Pancreas (tissue), 10 donors: Measurements from ENCODE around the gene CCSER1. TPM values are rescaled to one million over a fixed set of nuclear protein-coding genes. Genes with fewer than 3 reads are reported as not detected.

Experiments used
- ATAC-seq, 4 donors: fragments of 200-7000 bp; cut with Tn5 transposase; one replicate each; pipeline versions ENCODE4 v1.8.0 to v1.9.1; 2020; ENCODE audit warnings: mild to moderate bottlenecking in 4 of 4, moderate library complexity in 4 of 4
- DNase-seq, 6 donors: peaks; one replicate each; pipeline ENCODE4 v3.0.0-alpha.2; 2020
- FAIRE-seq: peaks from 2 replicates; lab custom pipeline; 2012; peaks lifted over from hg19 to GRCh38; lab: Jason Lieb, UNC
- H3K27ac ChIP-seq, 4 donors: fragments of 200-600 bp; sonication (generic); 1 replicate in 3 of 4; 2 replicates in 1 of 4; pipeline versions ENCODE4 v1.5.0 to v1.8.0; 2020
- H3K27me3 ChIP-seq, 4 donors: fragments of 200-600 bp; one replicate each; pipeline ENCODE4 v1.8.0; 2021
- H3K36me3 ChIP-seq, 3 donors: fragments of 200-600 bp; sonication (generic) in 1 of 3; one replicate each; pipeline versions ENCODE4 v1.5.0 to v1.8.0; 2020 to 2021
- H3K4me1 ChIP-seq, 3 donors: fragments of 200-600 bp; one replicate each; pipeline ENCODE4 v1.8.0; 2021
- H3K4me3 ChIP-seq, 4 donors: fragments of 200-600 bp; sonication (generic) in 2 of 4; one replicate each; pipeline versions ENCODE4 v1.5.0 to v1.8.0; 2020 to 2021
- H3K9me3 ChIP-seq, 4 donors: fragments of 200-600 bp; one replicate each; pipeline ENCODE4 v1.8.0; 2021
- CTCF ChIP-seq, 4 donors: fragments of 200-600 bp; sonication (generic) in 3 of 4; IDR thresholded peaks; one replicate each; pipeline versions ENCODE4 v1.5.0 to v1.8.0; 2021; ENCODE audit warnings: antibody characterized with exemption in 4 of 4
- WGBS, 2 donors: extraction: QIAGEN DNeasy Blood & Tissue Kit; methylation state at CpG; one replicate each; pipeline ENCODE4 v1.1.7; 2013; 5-methylcytosine and 5-hydroxymethylcytosine counted together
- intact Hi-C, 3 donors: fragments of 100-400 bp; cut with DNase I; formaldehyde crosslinking; loops; one replicate each; pipeline versions ENCODE4 v1.11.1 to v1.14.2; 2022
- polyA plus RNA-seq, 2 donors: library from polyadenylated mRNA; stranded (reverse); fragments of 200-250 nt; gene quantifications; one replicate each; pipeline ENCODE4 v1.2.3, GENCODE V29; 2013
- total RNA-seq, 6 donors: library from RNA; stranded (reverse); fragmentation: NEBNext Ultra II Directional in 4 of 6; extraction: Animal tissue kit (Norgen Biotek cat#: 25700) in 4 of 6; gene quantifications; one replicate each; pipeline versions ENCODE4 v1.2.1 to v1.2.4, GENCODE V29; 2021 to 2023
- donor health status: healthy with polysubstance abuse.
- donor health status: DM: no; HTN: no; CAD: no; lungs with moderate emphysema.
- donor health status: DM: no; HTN: no; CAD: no.
- donor health status: control.
- donor health status: control.
- donor health status: Bipolar disorder and iron deficiency.
- donor health status: DM: yes; HTN: yes; CAD: no.
- donor health status: DM: no; HTN: no; CAD: no.
- donor health status: DM: no; HTN: no; CAD: no.
- donor health status: DM: yes; HTN: yes; CAD: no.

CCSER1 gene
- total and polyA plus RNA-seq, 8 donors, result 0.99 to 12.7 (median 5.1) TPM

GRCh38 chr4:91099666-91100065 lies 972.5 kb downstream of the CCSER1 start:
- no peaks in the 10 kb centered on the region for H3K27me3 ChIP-seq
- intact Hi-C loops, result no loop called here

GRCh38 chr4:91108751-91109150 lies 981.6 kb downstream of the CCSER1 start:
- H3K4me1 ChIP-seq, result no peaks in the 10 kb centered on the region
- no peak for DNase-seq
- intact Hi-C loops, result no loop called here
- no peak overlapping the region for H3K4me3 ChIP-seq
- no peak overlapping the region for H3K27ac ChIP-seq
- no peak for TF ChIP-seq CTCF (IDR thresholded peaks at IDR 0.05)
- no peaks in the 10 kb centered on the region for H3K27me3 ChIP-seq
- WGBS, 2 donors, result 90 to 92% methylated on average over 3 of the region's 3 CpGs
- ATAC-seq, result no peak
- H3K9me3 ChIP-seq, result no peaks in the 10 kb centered on the region
- FAIRE-seq, result no peak
- H3K36me3 ChIP-seq, result no peaks in the 10 kb centered on the region

More at GRCh38 chr4:91099666-91100065, 972.5 kb downstream of the CCSER1 start:
- no peak for TF ChIP-seq CTCF (IDR thresholded peaks at IDR 0.05)
- no peak for FAIRE-seq
- no peaks in the 10 kb centered on the region for H3K4me1 ChIP-seq
- no peak overlapping the region for H3K27ac ChIP-seq
- H3K4me3 ChIP-seq, result no peak overlapping the region
- no peaks in the 10 kb centered on the region for H3K9me3 ChIP-seq
- no peak for DNase-seq
- no peak for ATAC-seq
- no peaks in the 10 kb centered on the region for H3K36me3 ChIP-seq

GRCh38 chr4:91111556-91111955 lies 984.4 kb downstream of the CCSER1 start:
- H3K9me3 ChIP-seq, result no peaks in the 10 kb centered on the region
- no peaks in the 10 kb centered on the region for H3K4me1 ChIP-seq
- H3K27ac ChIP-seq, result no peak overlapping the region
- WGBS, 2 donors, result 43 to 48% methylated on average over 1 of the region's 1 CpG
- FAIRE-seq, result no peak
- no peaks in the 10 kb centered on the region for H3K36me3 ChIP-seq
- no peaks in the 10 kb centered on the region for H3K27me3 ChIP-seq
- intact Hi-C loops, result no loop called here
- ATAC-seq, result no peak
- H3K4me3 ChIP-seq, result no peak overlapping the region
- no peak for TF ChIP-seq CTCF (IDR thresholded peaks at IDR 0.05)
- no peak for DNase-seq

GRCh38 chr4:91113130-91113706 lies 986.0 kb downstream of the CCSER1 start:
- Histone ChIP-seq H3K27me3 (no peaks in the 10 kb centered on the region), H3K4me3 (no peak overlapping the region), H3K36me3 (no peaks in the 10 kb centered on the region), H3K4me1 (no peaks in the 10 kb centered on the region), H3K27ac (no peak overlapping the region), H3K9me3 (no peaks in the 10 kb centered on the region)
- intact Hi-C loops, result no loop called here
- WGBS, 2 donors, result 28% methylated on average over 4 of the region's 4 CpGs
- ATAC-seq (peak in 1 of 4 donors; percentile 56), DNase-seq (no peak), FAIRE-seq (peak; percentile 47)
- TF ChIP-seq CTCF (IDR thresholded peaks at IDR 0.05), result peak in 3 of 4 donors; percentile 20 to 33 (median 26)

- Histone ChIP-seq H3K4me3 (no peak overlapping the region), H3K27me3 (no peaks in the 10 kb centered on the region), H3K27ac (no peak overlapping the region), H3K36me3 (no peaks in the 10 kb centered on the region), H3K9me3 (no peaks in the 10 kb centered on the region), H3K4me1 (no peaks in the 10 kb centered on the region)
- no peak for TF ChIP-seq CTCF (IDR thresholded peaks at IDR 0.05)
- no peak for ATAC-seq
- no peak for DNase-seq
- no peak for FAIRE-seq
- WGBS, 2 donors, result 82 to 86% methylated on average over 4 of the region's 4 CpGs
- intact Hi-C loops, result no loop called here
Measured at GRCh38 chr4:91114386-91114785, 987.2 kb downstream of the CCSER1 start.
